ENCODE results near the gene MYMX. TPM values are rescaled to one million over a fixed set of nuclear protein-coding genes. Genes with fewer than 3 reads are reported as not detected.
A peak's percentile ranks its signal among the peaks of the same experiment; 100 is the strongest.
"Not testable (repeated sequence)": the region's sequence is repeated elsewhere in the genome, so short reads cannot be mapped to it uniquely, and the experiment has no call there.

Gene MYMX
- total and polyA plus RNA-seq, 2 of the 13 experiments (the other 11 are each of a cell fraction or from before 2014, with no cell fraction given): not detected

- 0 out of 2 replicates have a peak, but pooled peaks have one; percentile 6 for TF ChIP-seq ZNF788 (CRISPR knock-in tag; IDR thresholded peaks at IDR 0.05; ENCODE audit: borderline replicate concordance)
- intact Hi-C loops (cut with micrococcal nuclease; ENCODE audit: unreplicated experiment); ATAC-seq; H3K4me3 ChIP-seq (replicated peaks in 1 of 3; ENCODE audit: insufficient read depth in 1 of 3, low read depth in 2 of 3, low read length in 3 of 3); FAIRE-seq; H3K79me2 ChIP-seq (ENCODE audit: insufficient read depth, low read length); H3K9me3 ChIP-seq (ENCODE audit: low read length); H4K20me1 ChIP-seq (ENCODE audit: insufficient read depth, low read length); POLR2A ChIA-PET; H3K4me2 ChIP-seq (ENCODE audit: low read depth, low read length); BruUV-seq (replicated peaks); H3K9ac ChIP-seq (ENCODE audit: insufficient read depth, low read depth, low read length); CTCF ChIA-PET (ENCODE audit: low intra/inter-chr PET ratio, low total read pairs); H3K36me3 ChIP-seq (replicated peaks in 1 of 2; ENCODE audit: control insufficient read depth in 1 of 2, insufficient read depth in 2 of 2, low read length in 2 of 2); H2AFZ ChIP-seq (ENCODE audit: low read length); H3K27ac ChIP-seq (ENCODE audit: extremely low read length, insufficient read depth, low read length); in situ Hi-C loops (cut with HindIII; ENCODE audit: extremely low pct_ligation_motif_present, low pct_unique_long_range_greater_than_20kb); DNase-seq (ENCODE audit: low spot score); H3K27me3 ChIP-seq (ENCODE audit: control insufficient read depth in 1 of 2, insufficient read depth in 2 of 2, low read length in 2 of 2): not testable (repeated sequence)
- WGBS (ENCODE audit: low lambda C conversion rate): 28% methylated on average over 11 of the region's 11 CpGs
- peaks cover 43% of the 10 kb centered on the region for H3K4me1 ChIP-seq (ENCODE audit: insufficient read depth, low read length)
Observed at GRCh38 chr6:44196351-44196750, 20.4 kb upstream of the MYMX start.

GRCh38 chr6:44198684-44199083 lies 18.0 kb upstream of the MYMX start:
- POLR2A ChIA-PET: no interaction called here
- TF ChIP-seq THRA (CRISPR knock-in tag; IDR thresholded peaks at IDR 0.05; ENCODE audit: borderline replicate concordance) (no peak), MLX (CRISPR knock-in tag; IDR thresholded peaks at IDR 0.05) (no peak), PCBP2 (optimal IDR thresholded peaks at IDR 0.05; ENCODE audit: low read depth, low read length, poor library complexity, severe bottlenecking) (no peak), TEAD3 (CRISPR knock-in tag; optimal IDR thresholded peaks at IDR 0.05; ENCODE audit: borderline replicate concordance) (no peak), FOXP1 (IDR thresholded peaks at IDR 0.05) (no peak), FOXP1 (CRISPR knock-in tag; IDR thresholded peaks at IDR 0.05) (no peak), ZNF101 (CRISPR knock-in tag; IDR thresholded peaks at IDR 0.05; ENCODE audit: borderline replicate concordance, low read depth) (no peak), ATF7 (IDR thresholded peaks at IDR 0.05) (no peak), ATF7 (CRISPR knock-in tag; IDR thresholded peaks at IDR 0.05) (no peak)
- CTCF ChIA-PET (ENCODE audit: low intra/inter-chr PET ratio, low total read pairs): no interaction called here
- 46% methylated on average over 3 of the region's 3 CpGs for WGBS (ENCODE audit: low lambda C conversion rate)
- no peaks in the 10 kb centered on the region for H3K79me2 ChIP-seq (ENCODE audit: insufficient read depth, low read length)
- H3K4me2 ChIP-seq (ENCODE audit: low read depth, low read length): no peak overlapping the region
- H3K36me3 ChIP-seq (replicated peaks in 1 of 2; ENCODE audit: control insufficient read depth in 1 of 2, insufficient read depth in 2 of 2, low read length in 2 of 2): no peaks in the 10 kb centered on the region
- H3K9ac ChIP-seq (ENCODE audit: insufficient read depth, low read depth, low read length): no peak overlapping the region
- no TSS peak for BruUV-seq (replicated peaks)
- H3K4me1 ChIP-seq (ENCODE audit: insufficient read depth, low read length): peaks cover 47% of the 10 kb centered on the region
- H2AFZ ChIP-seq (ENCODE audit: low read length): no peak overlapping the region
- peaks cover 0 to 5% of the 10 kb centered on the region in 2 experiments; a peak in 2 of 5 replicates for H3K27me3 ChIP-seq (ENCODE audit: control insufficient read depth in 1 of 2, insufficient read depth in 2 of 2, low read length in 2 of 2)
- H4K20me1 ChIP-seq (ENCODE audit: insufficient read depth, low read length): no peaks in the 10 kb centered on the region
- H3K9me3 ChIP-seq (ENCODE audit: low read length): no peaks in the 10 kb centered on the region
- no peak for DNase-seq (ENCODE audit: low spot score)
- no peak overlapping the region for H3K27ac ChIP-seq (ENCODE audit: extremely low read length, insufficient read depth, low read length)
- ATAC-seq: no peak
- H3K4me3 ChIP-seq (replicated peaks in 1 of 3; ENCODE audit: insufficient read depth in 1 of 3, low read depth in 2 of 3, low read length in 3 of 3): no peak overlapping the region
- intact Hi-C loops (cut with micrococcal nuclease; ENCODE audit: unreplicated experiment) (no loop called here), in situ Hi-C loops (cut with HindIII; ENCODE audit: extremely low pct_ligation_motif_present, low pct_unique_long_range_greater_than_20kb) (no loop called here)
- FAIRE-seq: no peak
